Activated CD4-positive, alpha-beta T cell treated with anti-CD3 and anti-CD28 coated beads, Interleukin-2, amount 50 U/mL, for 24 hours (primary cell): ENCODE results near the gene PLIN1.

Source experiments
- DNase-seq, 2 donors: peaks; one replicate each; pipeline ENCODE4 v3.0.0-alpha.2; 2020; ENCODE audit warnings: low read depth in 1 of 2, low spot score in 1 of 2

PLIN1 gene

DNA sequence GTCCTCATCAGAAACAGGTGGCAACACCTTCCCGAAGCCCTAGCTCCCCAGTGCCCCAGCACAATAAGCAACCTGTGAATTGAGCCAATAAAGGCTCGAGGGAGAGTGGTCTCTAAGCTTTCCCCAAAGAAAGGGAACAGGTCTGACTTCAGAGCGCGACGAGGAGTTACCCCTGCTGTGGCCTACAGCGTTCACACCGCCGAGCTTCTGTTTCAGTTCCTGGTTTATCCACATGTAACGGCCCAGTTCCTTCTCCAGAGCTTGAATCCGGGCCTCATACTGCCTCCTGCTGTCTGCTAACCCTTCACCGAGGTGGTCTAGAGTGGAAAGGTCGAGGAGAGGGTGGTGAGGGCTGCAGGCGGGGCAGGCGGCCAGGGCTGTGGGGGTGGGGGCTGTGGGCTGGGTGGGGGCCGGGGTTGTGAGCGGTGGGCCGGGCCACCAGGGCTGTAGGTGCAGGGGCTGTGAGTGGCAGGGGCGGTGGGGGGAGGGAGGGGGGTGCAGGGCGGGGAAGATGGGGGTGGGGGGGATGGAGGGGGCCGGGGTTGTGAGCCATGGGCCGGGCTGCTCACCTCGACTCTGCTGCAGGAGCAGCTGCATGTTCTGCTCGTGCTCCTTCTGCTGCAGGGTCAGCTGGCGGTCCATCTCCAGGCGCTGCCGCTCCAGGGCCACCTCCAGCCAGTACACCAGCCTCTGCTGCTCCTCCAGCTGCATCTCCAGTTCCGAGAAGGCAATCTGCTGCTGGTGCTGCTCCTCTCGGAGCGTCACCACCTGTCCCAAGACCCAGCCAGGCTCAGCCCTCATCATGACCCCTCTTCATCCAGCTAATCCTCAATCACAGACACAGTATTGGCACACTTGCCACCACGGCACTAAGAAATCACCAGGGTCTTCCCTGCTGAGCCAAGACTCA is 50.1 kb downstream of the PLIN1 start:
- no peak for DNase-seq

DNA sequence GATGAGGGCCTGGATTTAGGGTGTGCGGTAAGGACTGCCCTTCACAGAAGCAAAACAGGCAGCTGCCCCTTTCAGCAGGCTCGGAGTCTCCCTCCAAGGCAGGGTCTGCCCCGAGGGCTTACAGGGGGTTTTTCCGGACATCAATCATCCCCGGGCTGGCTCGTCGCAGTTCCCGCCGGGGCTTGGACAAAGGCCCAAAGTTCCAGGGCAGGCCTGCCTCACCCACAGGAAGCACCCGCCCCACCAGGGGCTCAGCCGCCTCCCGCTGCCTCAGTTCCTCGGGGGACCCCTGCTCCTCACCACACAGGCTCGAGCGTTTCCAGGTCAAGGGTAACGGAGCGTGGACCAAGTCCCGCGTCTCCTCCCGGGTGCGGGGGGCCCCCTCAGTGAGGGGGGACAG is 50.9 kb downstream of the PLIN1 start:
- DNase-seq = no peak

DNA sequence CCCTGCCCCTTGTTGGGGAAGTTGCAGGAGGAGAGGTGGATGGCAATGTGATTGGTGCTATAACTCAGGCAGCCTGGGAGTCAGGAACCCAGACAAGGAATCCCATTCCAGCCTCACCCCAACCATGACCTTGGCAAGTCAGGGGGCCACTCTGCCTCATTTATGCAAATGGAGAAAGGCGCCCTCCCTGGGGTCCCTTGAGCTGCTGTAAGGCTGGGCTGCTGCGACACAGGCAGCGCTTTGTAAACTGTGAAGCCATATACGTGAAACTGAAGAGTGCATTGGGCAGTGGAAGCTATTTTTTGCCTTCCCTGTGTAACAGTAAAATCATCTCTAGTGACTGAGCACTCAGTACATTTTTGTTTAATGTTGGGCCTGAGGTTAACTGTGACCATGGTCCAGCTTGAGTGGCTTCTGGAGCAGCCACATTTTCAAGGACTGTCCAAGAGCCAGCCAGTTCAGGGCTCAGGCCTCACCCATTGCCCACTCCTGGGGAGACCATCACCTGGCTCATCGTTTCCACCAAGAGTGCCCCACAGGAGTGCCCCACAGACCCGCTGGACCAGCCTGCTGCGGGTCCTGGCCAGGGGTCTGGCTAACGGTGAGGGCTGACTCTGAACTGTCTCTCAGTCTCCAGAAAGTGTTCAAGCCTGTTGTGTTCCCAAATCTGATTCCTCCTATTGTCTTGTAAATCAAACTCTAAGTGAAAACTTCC is 51.8 kb downstream of the PLIN1 start:
- no peak for DNase-seq

DNA sequence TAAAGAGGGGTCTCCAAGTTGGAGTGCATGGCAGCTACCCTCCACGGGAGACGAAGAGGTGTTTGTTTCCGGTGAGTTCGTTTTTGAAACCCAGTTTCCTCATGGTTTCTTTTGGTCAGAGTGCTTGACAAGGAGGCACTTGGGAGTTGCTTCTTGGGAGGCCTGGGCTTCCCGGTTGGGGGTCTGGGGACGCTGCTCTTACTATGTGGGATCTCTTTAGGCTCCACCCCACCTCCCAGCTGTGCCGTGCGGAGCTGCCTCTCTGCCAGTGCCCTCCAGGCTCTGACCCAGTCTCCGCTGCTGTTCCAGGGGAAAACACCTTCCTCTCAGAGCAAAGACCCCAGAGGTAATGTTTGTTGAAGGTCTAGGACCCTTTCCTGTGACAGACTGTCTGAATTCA is 53.5 kb downstream of the PLIN1 start:
- DNase-seq = no peak

DNA sequence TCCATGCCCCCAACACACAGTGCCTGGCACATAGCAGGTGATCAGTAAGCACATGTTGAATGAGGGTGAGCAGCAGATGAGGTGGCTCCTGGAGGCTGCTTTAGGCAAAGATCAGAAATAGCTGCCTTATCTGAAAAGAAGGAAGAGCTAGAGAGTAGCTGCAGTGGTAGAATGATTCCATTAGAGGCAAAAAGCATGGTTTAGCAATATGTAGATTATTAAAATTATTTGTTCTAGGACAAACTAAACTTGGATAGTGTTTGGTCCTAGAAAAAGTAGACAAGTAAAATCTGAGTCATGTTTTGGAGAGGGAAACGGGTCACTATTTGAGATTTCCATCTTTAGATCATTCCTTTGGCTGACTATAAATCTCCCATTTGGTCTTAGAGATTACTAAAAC is 56.0 kb downstream of the PLIN1 start:
- no peak for DNase-seq

DNA sequence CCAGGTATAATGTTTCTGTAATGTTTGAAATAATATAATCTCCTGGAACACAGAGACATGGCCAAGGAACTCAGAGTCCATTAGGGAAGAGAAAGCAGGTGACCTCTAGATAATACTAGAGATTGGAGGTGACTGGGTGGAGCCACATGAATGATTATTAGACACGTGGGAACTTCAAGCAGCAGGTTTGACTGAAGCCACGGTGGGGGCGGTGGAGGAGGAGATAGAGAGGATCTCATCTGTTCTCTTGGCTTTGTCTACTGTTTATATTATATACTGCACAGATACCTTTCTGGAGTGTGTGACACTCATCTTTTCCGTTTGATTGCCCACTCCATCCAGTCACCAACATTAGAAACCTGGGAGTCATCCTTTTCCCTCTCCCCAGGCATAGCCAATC is 57.6 kb downstream of the PLIN1 start:
- no peak for DNase-seq

DNA sequence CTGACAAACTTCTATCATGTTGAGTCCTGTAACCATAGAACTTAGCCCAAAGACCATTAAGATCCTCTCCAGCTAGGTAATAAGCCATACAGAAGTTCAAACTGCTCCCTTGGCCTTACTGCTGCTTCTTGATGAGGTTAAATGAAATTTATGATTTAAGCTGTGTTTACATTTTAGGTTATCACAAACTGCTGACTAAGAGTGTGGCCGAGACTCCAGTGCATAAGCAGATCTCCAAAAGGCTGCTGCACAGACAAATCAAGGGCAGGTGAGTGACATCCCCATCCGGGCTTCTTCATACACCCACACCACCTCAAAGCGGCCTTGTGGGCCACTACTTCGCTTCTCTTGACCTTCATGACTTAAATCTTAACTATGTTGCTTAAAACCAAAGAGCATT is 62.9 kb downstream of the PLIN1 start:
- no peak for DNase-seq

DNA sequence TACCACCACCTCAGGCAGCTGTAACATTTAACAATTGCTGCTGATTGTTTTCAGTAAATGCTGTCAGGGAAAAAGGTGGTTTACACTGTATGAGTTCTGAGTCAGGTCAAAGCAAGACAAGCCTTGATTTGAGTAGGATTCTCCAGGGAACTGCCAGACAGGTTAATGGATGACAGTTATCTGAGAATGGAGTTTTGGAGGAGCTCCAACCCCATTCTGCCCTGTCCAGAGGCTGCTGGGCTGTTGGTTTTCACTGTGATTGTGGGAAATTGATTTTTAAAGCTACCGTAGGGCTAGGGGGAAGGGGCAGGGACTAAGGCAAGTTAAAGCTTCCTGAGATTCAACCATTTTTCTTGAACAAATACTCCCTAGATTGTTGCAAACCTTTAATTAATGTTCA is 64.0 kb downstream of the PLIN1 start:
- DNase-seq = no peak
